Muscle layer of duodenum (tissue), 2 donors: ENCODE results near the gene HSPA4L.

ENCODE experiments used
- H3K27ac ChIP-seq: one replicate; pipeline ENCODE4 v1.7.0; 2013; ENCODE audit warnings: mild to moderate bottlenecking, low read length
- H3K27me3 ChIP-seq: one replicate; pipeline ENCODE4 v1.7.0; 2013; ENCODE audit warnings: low read depth, mild to moderate bottlenecking, control low read depth, low read length
- H3K36me3 ChIP-seq, 2 donors: one replicate each; pipeline ENCODE4 v1.7.0; 2013; ENCODE audit warnings: low read length in 2 of 2, control low read depth in 1 of 2, mild to moderate bottlenecking in 1 of 2; ENCODE audit not compliant: insufficient read depth in 2 of 2, control insufficient read depth in 1 of 2
- H3K4me1 ChIP-seq, 2 donors: one replicate each; pipeline ENCODE4 v1.7.0; 2013; ENCODE audit warnings: low read length in 2 of 2, mild to moderate bottlenecking in 2 of 2, control low read depth in 1 of 2, moderate library complexity in 1 of 2; ENCODE audit not compliant: insufficient read depth in 2 of 2, control insufficient read depth in 1 of 2
- H3K4me3 ChIP-seq, 2 donors: one replicate each; pipeline ENCODE4 v1.7.0; 2013; ENCODE audit warnings: low read length in 2 of 2, low read depth in 1 of 2, mild to moderate bottlenecking in 1 of 2
- H3K9me3 ChIP-seq, 2 donors: one replicate each; pipeline ENCODE4 v1.7.0; 2013; ENCODE audit warnings: low read length in 2 of 2, control low read depth in 1 of 2, mild to moderate bottlenecking in 1 of 2; ENCODE audit not compliant: control insufficient read depth in 1 of 2
- donor health status: healthy.

HSPA4L gene

DNA sequence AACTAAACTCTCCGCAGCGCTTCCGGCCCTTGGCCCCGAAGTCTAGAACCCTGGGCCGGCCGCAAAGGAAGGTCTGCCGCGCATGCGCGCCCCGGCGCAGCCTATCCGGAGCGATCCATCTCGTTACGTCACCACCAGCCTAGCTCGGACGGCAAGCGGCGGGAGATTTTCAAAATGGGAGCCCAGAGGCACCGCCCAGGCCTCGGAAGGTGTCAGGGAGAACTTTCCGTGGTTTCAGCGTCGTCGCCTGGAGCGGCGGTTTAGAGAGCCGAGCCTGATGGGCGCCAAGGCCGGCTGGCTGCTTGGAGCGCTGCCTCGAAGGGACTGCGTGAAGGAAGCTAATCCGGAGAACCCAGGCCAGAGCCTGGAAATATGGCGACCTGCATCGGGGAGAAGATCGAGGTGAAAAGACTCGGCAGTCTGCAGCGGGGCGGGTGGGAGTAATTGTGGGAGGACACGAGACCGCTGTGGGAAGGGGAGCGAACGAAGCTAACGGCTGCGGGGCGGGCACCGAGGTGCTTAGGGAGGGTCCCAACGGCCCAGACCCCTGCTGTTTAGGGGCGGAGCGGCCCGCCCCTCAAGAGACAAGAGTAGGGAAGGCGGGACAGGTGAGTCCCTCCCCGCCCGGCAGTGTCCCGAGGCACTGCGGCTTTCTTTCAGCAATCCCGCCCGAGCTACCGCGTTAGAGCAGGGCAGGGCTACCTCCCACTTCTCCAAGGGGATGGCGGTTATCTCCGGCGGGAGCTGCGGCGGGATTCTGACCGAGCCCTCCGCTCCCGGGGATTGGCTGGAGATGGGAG lies 98.8 kb downstream of the HSPA4L start, which contains the start of gene PLK4:
TSS of gene PLK4 (plus strand) at position 131 of the 800 bp plus-strand sequence. CDS start at position 373, 242 bp downstream.
- Histone ChIP-seq H3K27ac (peak within 1 kb of the TSS; percentile 87), H3K9me3 (no peaks in the 10 kb centered on the region), H3K4me1 (peaks cover 0 to 12% of the 10 kb centered on the region in 2 donors), H3K27me3 (no peaks in the 10 kb centered on the region), H3K4me3 (peak within 1 kb of the TSS; percentile 92 to 99), H3K36me3 (no peaks in the 10 kb centered on the region)

DNA sequence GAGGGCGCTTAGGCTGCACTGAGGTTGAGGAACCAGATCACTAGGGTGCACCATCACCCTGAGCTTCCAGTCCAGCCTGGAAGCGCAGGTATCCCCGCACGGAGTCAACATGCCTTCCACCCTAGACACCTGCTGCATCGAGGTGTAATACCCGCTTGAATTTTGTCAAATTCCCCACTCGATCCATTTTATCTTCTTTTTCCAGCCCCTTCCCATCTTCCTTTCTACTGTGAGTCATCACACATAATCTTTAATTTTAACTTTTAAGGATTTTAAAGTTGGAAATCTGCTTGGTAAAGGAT lies 99.4 kb downstream of the HSPA4L start:
- Histone ChIP-seq H3K4me1 (peaks cover 0 to 12% of the 10 kb centered on the region in 2 donors), H3K36me3 (no peaks in the 10 kb centered on the region), H3K27ac (peak overlapping the region; percentile 87), H3K9me3 (no peaks in the 10 kb centered on the region), H3K27me3 (no peaks in the 10 kb centered on the region), H3K4me3 (peak overlapping the region; percentile 92 to 99)

DNA sequence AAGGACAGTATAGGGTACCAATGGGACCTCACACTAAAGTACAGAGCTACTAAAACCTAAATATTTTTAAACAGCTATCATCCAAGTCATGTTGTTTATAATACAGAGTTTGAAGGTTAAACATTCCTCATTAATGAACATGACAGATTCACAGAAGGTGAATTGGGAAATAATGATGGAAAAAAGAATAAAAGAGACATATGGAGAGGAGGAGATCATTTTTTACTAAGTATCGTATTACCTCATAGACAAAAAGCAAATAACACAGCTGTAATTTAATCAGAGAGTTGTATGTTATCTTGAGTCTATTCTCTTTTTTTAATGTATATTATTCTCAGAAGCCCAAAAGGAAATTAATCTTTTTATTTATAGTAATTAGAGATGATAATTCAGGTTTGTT lies 106.4 kb downstream of the HSPA4L start:
- no peaks in the 10 kb centered on the region for H3K9me3 ChIP-seq
- no peaks in the 10 kb centered on the region for H3K36me3 ChIP-seq
- no peak overlapping the region for H3K4me3 ChIP-seq
- H3K27ac ChIP-seq: no peak overlapping the region
- H3K4me1 ChIP-seq: no peaks in the 10 kb centered on the region
- no peaks in the 10 kb centered on the region for H3K27me3 ChIP-seq

DNA sequence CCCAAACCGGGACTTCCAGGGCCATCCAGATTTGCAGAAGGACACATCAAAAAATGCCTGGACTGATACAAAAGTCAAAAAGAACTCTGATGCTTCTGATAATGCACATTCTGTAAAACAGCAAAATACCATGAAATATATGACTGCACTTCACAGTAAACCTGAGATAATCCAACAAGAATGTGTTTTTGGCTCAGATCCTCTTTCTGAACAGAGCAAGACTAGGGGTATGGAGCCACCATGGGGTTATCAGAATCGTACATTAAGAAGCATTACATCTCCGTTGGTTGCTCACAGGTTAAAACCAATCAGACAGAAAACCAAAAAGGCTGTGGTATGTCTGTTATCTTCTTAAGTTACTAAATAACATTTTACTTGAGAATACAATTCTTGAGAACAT lies 107.8 kb downstream of the HSPA4L start:
- H3K36me3 ChIP-seq: no peaks in the 10 kb centered on the region
- no peak overlapping the region for H3K27ac ChIP-seq
- H3K9me3 ChIP-seq: no peaks in the 10 kb centered on the region
- H3K4me1 ChIP-seq: no peaks in the 10 kb centered on the region
- H3K27me3 ChIP-seq: no peaks in the 10 kb centered on the region
- H3K4me3 ChIP-seq: no peak overlapping the region
